HepG2 (cell line): Measurements from ENCODE around the gene ERCC5. TPM values are rescaled to one million over a fixed set of nuclear protein-coding genes. Genes with fewer than 3 reads are reported as not detected.

ENCODE experiments used
- AGO2 ChIP-seq: fragments of 200-400 bp; formaldehyde crosslinking; optimal IDR thresholded peaks from 2 replicates; pipeline ENCODE3; 2017; ENCODE audit warnings: mild to moderate bottlenecking, low read depth, low read length, moderate library complexity
- BATF2 ChIP-seq: sonication (generic); formaldehyde crosslinking; IDR thresholded peaks from 2 replicates; pipeline ENCODE4 v1.8.0; 2022; ENCODE audit warnings: mild to moderate bottlenecking, missing genetic modification reagents, moderate library complexity
- CSRNP1 ChIP-seq: sonication (generic); formaldehyde crosslinking; IDR thresholded peaks from 2 replicates; pipeline ENCODE4 v1.8.1; 2023; ENCODE audit warnings: mild to moderate bottlenecking, missing genetic modification reagents
- FIP1L1 ChIP-seq: fragments of 200-400 bp; formaldehyde crosslinking; IDR thresholded peaks from 2 replicates; pipeline ENCODE4 v1.6.1; 2018; ENCODE audit warnings: low read depth, mild to moderate bottlenecking, low read length, moderate library complexity, borderline replicate concordance; ENCODE audit not compliant: insufficient read depth
- GLMP ChIP-seq: sonication (generic); formaldehyde crosslinking; IDR thresholded peaks from 2 replicates; pipeline ENCODE4 v1.9.0; 2021; ENCODE audit warnings: missing genetic modification reagents, mild to moderate bottlenecking, borderline replicate concordance
- HDAC1 ChIP-seq: sonication (generic); formaldehyde crosslinking; IDR thresholded peaks from 2 replicates; pipeline ENCODE4 v1.5.1; 2020; ENCODE audit warnings: mild to moderate bottlenecking, missing genetic modification reagents
- HNRNPL ChIP-seq: fragments of 200-400 bp; formaldehyde crosslinking; IDR thresholded peaks from 2 replicates; pipeline ENCODE4 v1.6.1; 2017; ENCODE audit warnings: mild to moderate bottlenecking, low read depth, low read length
- IRF2 ChIP-seq: IDR thresholded peaks from 2 replicates; pipeline ENCODE4 v1.6.1; 2018; ENCODE audit warnings: missing genetic modification reagents, missing compliant biosample characterization
- PAX8 ChIP-seq: sonication (generic); formaldehyde crosslinking; IDR thresholded peaks from 2 replicates; pipeline ENCODE4 v1.8.0; 2022; ENCODE audit warnings: mild to moderate bottlenecking, missing genetic modification reagents, borderline replicate concordance
- SUZ12 ChIP-seq: fragments of 150-350 bp; IDR thresholded peaks from 2 replicates; pipeline ENCODE4 v1.6.1; 2014; ENCODE audit warnings: low read depth, low read length
- ZBTB37 ChIP-seq: sonication (generic); formaldehyde crosslinking; IDR thresholded peaks from 2 replicates; pipeline ENCODE4 v1.4.0; 2020; ENCODE audit warnings: mild to moderate bottlenecking, missing genetic modification reagents
- polyA plus RNA-seq, 8 experiments: library from polyadenylated mRNA; depleted of rRNA in 3 of 8; stranded (reverse) in 7 of 8; unstranded in 1 of 8; fragments of >200 nt; fragmentation: Illumina TruSeq in 4 of 8; extraction: Trizol in 4 of 8; gene quantifications; 2 replicates each; pipeline versions ENCODE4 v1.2.1 to v1.2.3, GENCODE V29; 2011 to 2016; ENCODE audit warnings: low read depth in 4 of 8, missing spikeins in 1 of 8, mixed read lengths in 1 of 8; ENCODE audit not compliant: insufficient read depth in 1 of 8
- total RNA-seq, 5 experiments: library from RNA; depleted of rRNA; stranded (reverse); fragments of >200 nt; fragmentation: Illumina TruSeq; extraction: Trizol; gene quantifications; 2 replicates each; pipeline ENCODE4 v1.2.3, GENCODE V29; 2016; ENCODE audit warnings: low read depth in 1 of 5

The ERCC5 gene
- total and polyA plus RNA-seq, 2 of the 13 experiments (the other 11 are each of a cell fraction or from before 2014, with no cell fraction given), result 12.9 to 35.5 TPM

GRCh38 chr13:102907886-102908515 is 62.2 kb downstream of the ERCC5 start (continued):
- TF ChIP-seq CSRNP1 (no peak), PAX8 (no peak), HDAC1 (CRISPR knock-in tag) (no peak), AGO2 (no peak), IRF2 (CRISPR knock-in tag) (no peak), ZBTB37 (CRISPR knock-in tag) (no peak), GLMP (CRISPR knock-in tag) (no peak), FIP1L1 (no peak), HNRNPL (no peak), SUZ12 (no peak), BATF2 (CRISPR knock-in tag) (no peak)
